ENCODE measurements around the gene BNIP3. TPM values are rescaled to one million over a fixed set of nuclear protein-coding genes. Genes with fewer than 3 reads are reported as not detected.

BNIP3 gene
- total RNA-seq, 2 experiments from 2014 or later, result 200 to 256 TPM

GRCh38 chr10:131946880-131947279 lies 34.8 kb downstream of the BNIP3 start:
- POLR2A ChIA-PET, result no interaction called here
- Mint-ChIP-seq H3K36me3 (ENCODE audit: low read depth) (peaks cover 52% of the 10 kb centered on the region), H3K27ac (no peak overlapping the region)

GRCh38 chr10:131946321-131946751 lies 35.4 kb downstream of the BNIP3 start:
- Mint-ChIP-seq H3K4me3 (no peak overlapping the region), H3K9me3 (ENCODE audit: low read depth) (no peaks in the 10 kb centered on the region), H3K36me3 (ENCODE audit: low read depth) (peaks cover 52% of the 10 kb centered on the region), H3K27me3 (no peaks in the 10 kb centered on the region), H3K27ac (no peak overlapping the region), H3K4me1 (peaks cover 2% of the 10 kb centered on the region)
- ATAC-seq (no peak), DNase-seq (no peak)
- intact Hi-C loops (cut with DNase I, micrococcal nuclease), result no loop called here
- POLR2A ChIA-PET, result no interaction called here
- CTCF ChIA-PET, result interaction anchor here (0.7 kb wide), 1 partner anchor 14 kb away, joined by 3 read pairs; no protein-coding TSS in a partner anchor

More at GRCh38 chr10:131946880-131947279, 34.8 kb downstream of the BNIP3 start:
- H3K27me3 Mint-ChIP-seq, result no peaks in the 10 kb centered on the region
- intact Hi-C loops (cut with DNase I, micrococcal nuclease), result no loop called here
- DNase-seq (no peak), ATAC-seq (no peak)
- peaks cover 2% of the 10 kb centered on the region for H3K4me1 Mint-ChIP-seq
- CTCF ChIA-PET, result interaction anchor here (0.5 kb wide), 1 partner anchor 44 kb away, joined by 3 read pairs; no protein-coding TSS in a partner anchor
- no peaks in the 10 kb centered on the region for H3K9me3 Mint-ChIP-seq (ENCODE audit: low read depth)
- H3K4me3 Mint-ChIP-seq, result no peak overlapping the region

- ChIA-PET CTCF (interaction anchor here (0.9 kb wide), 2 partner anchors 21 to 48 kb away, joined by 3 to 4 read pairs; no protein-coding TSS in a partner anchor), POLR2A (interaction anchor here (0.6 kb wide), 2 partner anchors 27 to 95 kb away, joined by 3 read pairs; no protein-coding TSS in a partner anchor)
- intact Hi-C loops (cut with DNase I, micrococcal nuclease), result no loop called here
- DNase-seq (no peak), ATAC-seq (no peak)
- Mint-ChIP-seq H3K4me1 (peaks cover 2% of the 10 kb centered on the region), H3K36me3 (ENCODE audit: low read depth) (peaks cover 55% of the 10 kb centered on the region), H3K27me3 (no peaks in the 10 kb centered on the region), H3K4me3 (no peak overlapping the region), H3K27ac (no peak overlapping the region), H3K9me3 (ENCODE audit: low read depth) (no peaks in the 10 kb centered on the region)
Observed at GRCh38 chr10:131944976-131945695, 36.6 kb downstream of the BNIP3 start.

DNA sequence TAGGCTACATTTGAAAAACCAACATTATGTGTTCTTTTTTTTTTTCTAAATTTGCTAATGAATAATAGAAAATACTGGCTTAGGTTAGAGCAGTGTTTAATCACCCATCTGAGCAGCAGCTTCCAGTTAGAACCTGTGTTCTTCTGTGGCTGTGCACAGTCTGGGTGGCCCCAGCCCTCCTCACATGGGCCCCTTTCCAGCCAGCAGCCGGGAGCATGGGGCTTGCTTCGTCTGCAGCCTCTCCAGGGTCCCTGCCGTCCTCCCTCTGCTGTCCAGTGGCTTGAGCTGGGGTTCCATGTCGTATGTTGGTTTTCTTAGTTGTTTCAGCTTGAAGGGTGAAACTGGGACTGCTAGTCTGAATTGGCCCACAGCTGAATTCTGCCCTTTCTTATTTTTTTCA lies 37.3 kb downstream of the BNIP3 start:
- ATAC-seq (no peak), DNase-seq (no peak)
- peaks cover 2% of the 10 kb centered on the region for H3K4me1 Mint-ChIP-seq
- H3K4me3 Mint-ChIP-seq, result no peak overlapping the region
- no peak overlapping the region for H3K27ac Mint-ChIP-seq
- H3K36me3 Mint-ChIP-seq (ENCODE audit: low read depth), result peaks cover 55% of the 10 kb centered on the region
- CTCF ChIA-PET, result interaction anchor here (0.6 to 2.0 kb wide), 5 partner anchors 21 to 694 kb away, joined by 3 to 14 read pairs (median 4); no protein-coding TSS in a partner anchor
- H3K27me3 Mint-ChIP-seq, result no peaks in the 10 kb centered on the region
- POLR2A ChIA-PET, result interaction anchor here (0.6 kb wide), 2 partner anchors 28 to 96 kb away, joined by 3 read pairs; no protein-coding TSS in a partner anchor
- H3K9me3 Mint-ChIP-seq (ENCODE audit: low read depth), result no peaks in the 10 kb centered on the region
- intact Hi-C loops (cut with DNase I, micrococcal nuclease), result no loop called here

- POLR2A ChIA-PET, result no interaction called here
- CTCF ChIA-PET, result interaction anchor here (0.5 to 2.0 kb wide), 11 partner anchors 11 to 242 kb away, joined by 3 to 14 read pairs (median 3); partner anchors contain the start of gene PPP2R2D
- Mint-ChIP-seq H3K36me3 (ENCODE audit: low read depth) (peaks cover 50% of the 10 kb centered on the region), H3K4me1 (peaks cover 2% of the 10 kb centered on the region), H3K27me3 (no peaks in the 10 kb centered on the region), H3K27ac (peak overlapping the region; percentile 26), H3K9me3 (ENCODE audit: low read depth) (no peaks in the 10 kb centered on the region), H3K4me3 (no peak overlapping the region)
- intact Hi-C loops (cut with DNase I, micrococcal nuclease), result loop anchor here (1.0 kb wide), 1 partner anchor 58 kb away; no protein-coding TSS in a partner anchor
- ATAC-seq, result peak; percentile 88
- DNase-seq, result peak; percentile 57
Observed at GRCh38 chr10:131943021-131943814, 38.5 kb downstream of the BNIP3 start.

- ChIA-PET CTCF (interaction anchor here (0.5 to 2.0 kb wide), 7 partner anchors 10 to 243 kb away, joined by 3 to 14 read pairs (median 3); no protein-coding TSS in a partner anchor), POLR2A (no interaction called here)
- no peak overlapping the region for H3K27ac Mint-ChIP-seq
- H3K4me1 Mint-ChIP-seq, result peaks cover 2% of the 10 kb centered on the region
- ATAC-seq, result no peak
- H3K9me3 Mint-ChIP-seq (ENCODE audit: low read depth), result no peaks in the 10 kb centered on the region
- no peak for DNase-seq
- no peaks in the 10 kb centered on the region for H3K27me3 Mint-ChIP-seq
- no peak overlapping the region for H3K4me3 Mint-ChIP-seq
- intact Hi-C loops (cut with DNase I, micrococcal nuclease), result no loop called here
- H3K36me3 Mint-ChIP-seq (ENCODE audit: low read depth), result peaks cover 49% of the 10 kb centered on the region
Observed at GRCh38 chr10:131942455-131942854, 39.3 kb downstream of the BNIP3 start.

DNA sequence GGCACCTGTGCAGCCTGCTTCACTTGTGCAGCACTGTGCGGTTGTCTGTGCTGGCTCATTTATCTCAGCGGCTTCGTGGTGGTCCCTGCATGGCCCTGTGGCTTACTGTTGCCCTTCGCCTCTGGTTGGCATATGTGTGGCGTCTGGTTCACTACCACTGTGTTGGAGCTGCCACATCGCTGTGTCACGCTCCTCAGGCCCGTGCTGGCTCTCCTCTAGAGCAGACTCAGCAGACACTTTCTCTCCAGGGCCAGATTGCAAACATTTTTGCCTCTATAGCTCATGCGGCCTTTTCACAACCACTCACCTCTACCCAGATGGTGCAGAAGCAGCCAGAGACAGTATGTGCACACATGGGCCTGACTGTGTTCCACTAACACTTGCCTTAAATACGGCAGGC lies 43.0 kb downstream of the BNIP3 start:
- ChIA-PET POLR2A (no interaction called here), CTCF (no interaction called here)
- DNase-seq (no peak), ATAC-seq (no peak)
- Mint-ChIP-seq H3K27me3 (no peaks in the 10 kb centered on the region), H3K4me3 (no peak overlapping the region), H3K9me3 (ENCODE audit: low read depth) (no peaks in the 10 kb centered on the region), H3K27ac (no peak overlapping the region), H3K36me3 (ENCODE audit: low read depth) (peaks cover 38% of the 10 kb centered on the region), H3K4me1 (peaks cover 9% of the 10 kb centered on the region)
- intact Hi-C loops (cut with DNase I, micrococcal nuclease), result no loop called here

GRCh38 chr10:131937836-131938235 lies 43.9 kb downstream of the BNIP3 start:
- ChIA-PET CTCF (no interaction called here), POLR2A (no interaction called here)
- Mint-ChIP-seq H3K27me3 (no peaks in the 10 kb centered on the region), H3K9me3 (ENCODE audit: low read depth) (no peaks in the 10 kb centered on the region), H3K36me3 (ENCODE audit: low read depth) (peaks cover 35% of the 10 kb centered on the region), H3K4me1 (peaks cover 16% of the 10 kb centered on the region), H3K4me3 (no peak overlapping the region), H3K27ac (no peak overlapping the region)
- no peak for ATAC-seq
- no peak for DNase-seq
- intact Hi-C loops (cut with DNase I, micrococcal nuclease), result no loop called here

- no peak for ATAC-seq
- Mint-ChIP-seq H3K4me1 (peaks cover 22% of the 10 kb centered on the region), H3K9me3 (ENCODE audit: low read depth) (no peaks in the 10 kb centered on the region), H3K4me3 (no peak overlapping the region), H3K27me3 (no peaks in the 10 kb centered on the region), H3K27ac (no peak overlapping the region), H3K36me3 (ENCODE audit: low read depth) (peaks cover 37% of the 10 kb centered on the region)
- POLR2A ChIA-PET, result no interaction called here
- CTCF ChIA-PET, result interaction anchor here (0.6 kb wide), 1 partner anchor 14 kb away, joined by 3 read pairs; no protein-coding TSS in a partner anchor
- DNase-seq, result no peak
- intact Hi-C loops (cut with DNase I, micrococcal nuclease), result no loop called here
Observed at GRCh38 chr10:131936736-131937135, 45.0 kb downstream of the BNIP3 start.

GRCh38 chr10:131936294-131936693 lies 45.4 kb downstream of the BNIP3 start:
- Mint-ChIP-seq H3K4me1 (peaks cover 26% of the 10 kb centered on the region), H3K36me3 (ENCODE audit: low read depth) (peaks cover 37% of the 10 kb centered on the region), H3K27me3 (no peaks in the 10 kb centered on the region), H3K9me3 (ENCODE audit: low read depth) (no peaks in the 10 kb centered on the region), H3K27ac (no peak overlapping the region), H3K4me3 (no peak overlapping the region)
- intact Hi-C loops (cut with DNase I, micrococcal nuclease), result no loop called here
- DNase-seq, result no peak
- no peak for ATAC-seq
- POLR2A ChIA-PET, result no interaction called here
- CTCF ChIA-PET, result interaction anchor here (0.6 kb wide), 1 partner anchor 14 kb away, joined by 3 read pairs; no protein-coding TSS in a partner anchor

GRCh38 chr10:131935260-131935659 lies 46.5 kb downstream of the BNIP3 start:
- Mint-ChIP-seq H3K36me3 (ENCODE audit: low read depth) (peaks cover 30% of the 10 kb centered on the region), H3K27ac (no peak overlapping the region), H3K4me3 (no peak overlapping the region), H3K9me3 (ENCODE audit: low read depth) (no peaks in the 10 kb centered on the region), H3K27me3 (no peaks in the 10 kb centered on the region), H3K4me1 (peaks cover 36% of the 10 kb centered on the region)
- intact Hi-C loops (cut with DNase I, micrococcal nuclease), result no loop called here
- DNase-seq, result no peak
- ChIA-PET POLR2A (interaction anchor here (0.6 kb wide), 1 partner anchor 182 kb away, joined by 3 read pairs; no protein-coding TSS in a partner anchor), CTCF (interaction anchor here (1.1 kb wide), 1 partner anchor 31 kb away, joined by 3 read pairs; no protein-coding TSS in a partner anchor)
- ATAC-seq, result no peak

Data from activated CD4-positive, alpha-beta T cell treated with anti-CD3 and anti-CD28 coated beads for 36 hours (primary cell).